ENCODE measurements around the gene COBL. TPM values are rescaled to one million over a fixed set of nuclear protein-coding genes. Genes with fewer than 3 reads are reported as not detected.

The COBL gene
- polyA plus RNA-seq, 1 donor = 117 TPM

GRCh38 chr7:51276091-51276605 is 40.5 kb downstream of the COBL start:
- no peak for DNase-seq (ENCODE audit: low read depth)

GRCh38 chr7:51275532-51275931 is 41.1 kb downstream of the COBL start:
- DNase-seq (ENCODE audit: low read depth) = no peak

- no peak for DNase-seq (ENCODE audit: low read depth)
Measured at GRCh38 chr7:51274955-51275354, 41.7 kb downstream of the COBL start.

GRCh38 chr7:51274001-51274400 is 42.6 kb downstream of the COBL start:
- DNase-seq (ENCODE audit: low read depth) = no peak

- DNase-seq (ENCODE audit: low read depth) = no peak
Measured at GRCh38 chr7:51273360-51273759, 43.2 kb downstream of the COBL start.

GRCh38 chr7:51270965-51271364 is 45.6 kb downstream of the COBL start:
- DNase-seq (ENCODE audit: low read depth) = no peak

- no peak for DNase-seq (ENCODE audit: low read depth)
Measured at GRCh38 chr7:51269911-51270310, 46.7 kb downstream of the COBL start.

- DNase-seq (ENCODE audit: low read depth) = no peak
Measured at GRCh38 chr7:51269321-51269720, 47.3 kb downstream of the COBL start.

GRCh38 chr7:51268859-51269258 is 47.8 kb downstream of the COBL start:
- no peak for DNase-seq (ENCODE audit: low read depth)

GRCh38 chr7:51267169-51267568 is 49.4 kb downstream of the COBL start:
- no peak for DNase-seq (ENCODE audit: low read depth)

- DNase-seq (ENCODE audit: low read depth) = no peak
Measured at GRCh38 chr7:51265066-51265907, 51.3 kb downstream of the COBL start.

- no peak for DNase-seq (ENCODE audit: low read depth)
Measured at GRCh38 chr7:51263631-51264484, 52.8 kb downstream of the COBL start.

GRCh38 chr7:51262796-51263531 is 53.6 kb downstream of the COBL start:
- DNase-seq (ENCODE audit: low read depth) = no peak

GRCh38 chr7:51261950-51262795 is 54.4 kb downstream of the COBL start:
- no peak for DNase-seq (ENCODE audit: low read depth)

- no peak for DNase-seq (ENCODE audit: low read depth)
Measured at GRCh38 chr7:51261117-51261835, 55.3 kb downstream of the COBL start.

GRCh38 chr7:51260516-51260915 is 56.1 kb downstream of the COBL start:
- DNase-seq (ENCODE audit: low read depth) = no peak

- DNase-seq (ENCODE audit: low read depth) = no peak
Measured at GRCh38 chr7:51259766-51260165, 56.8 kb downstream of the COBL start.

- no peak for DNase-seq (ENCODE audit: low read depth)
Measured at GRCh38 chr7:51256916-51257315, 59.7 kb downstream of the COBL start.

GRCh38 chr7:51256209-51256781 is 60.3 kb downstream of the COBL start:
- DNase-seq (ENCODE audit: low read depth) = no peak

All from forelimb muscle (tissue), 1 donor.